HG02970 (cell line): ENCODE data around the gene CCNQ.

Experiments used
- ATAC-seq: cut with Tn5 transposase; IDR thresholded peaks from one replicate; pipeline ENCODE4 v1.9.1; 2021; ENCODE audit warnings: mild to moderate bottlenecking, moderate library complexity, moderate number of reproducible peaks; ENCODE audit not compliant: unreplicated experiment, low FRiP score

The CCNQ gene

GRCh38 chrX:153547195-153547594 lies 51.7 kb downstream of the CCNQ start:
- ATAC-seq, result no peak

GRCh38 chrX:153546386-153546785 lies 52.6 kb downstream of the CCNQ start:
- ATAC-seq, result no peak

GRCh38 chrX:153544727-153545126 lies 54.2 kb downstream of the CCNQ start:
- no peak for ATAC-seq

- ATAC-seq, result no peak
These were observed 59.0 kb downstream of the CCNQ start for GRCh38 chrX:153539979-153540358.

- no peak for ATAC-seq
These were observed 59.6 kb downstream of the CCNQ start for GRCh38 chrX:153539171-153539978.

DNA sequence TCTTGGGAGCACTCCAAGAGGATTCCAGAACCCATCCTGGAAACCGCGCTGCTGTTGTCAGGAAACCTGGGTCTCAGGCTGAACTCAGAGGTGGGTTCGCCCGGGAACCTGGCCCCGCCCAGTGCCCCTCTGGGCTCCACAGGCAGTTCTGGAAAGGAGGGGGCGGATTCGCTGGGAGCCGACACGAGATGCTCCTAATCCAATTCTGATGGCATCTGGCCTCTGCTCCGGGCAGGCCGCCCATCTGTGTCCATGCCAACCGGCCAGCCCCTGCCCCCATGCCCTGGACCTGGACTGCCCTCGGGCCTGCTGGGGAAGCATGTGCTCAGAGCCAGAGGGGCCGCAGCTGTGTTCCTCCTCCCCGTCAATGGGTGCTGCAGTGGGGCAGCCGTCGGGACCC lies 60.5 kb downstream of the CCNQ start:
- ATAC-seq, result no peak
